ENCODE measurements around the gene HLCS. TPM values are rescaled to one million over a fixed set of nuclear protein-coding genes. Genes with fewer than 3 reads are reported as not detected.

HLCS gene
- polyA plus RNA-seq, 4 donors, result 2.7 to 13.7 (median 4.9) TPM

DNA sequence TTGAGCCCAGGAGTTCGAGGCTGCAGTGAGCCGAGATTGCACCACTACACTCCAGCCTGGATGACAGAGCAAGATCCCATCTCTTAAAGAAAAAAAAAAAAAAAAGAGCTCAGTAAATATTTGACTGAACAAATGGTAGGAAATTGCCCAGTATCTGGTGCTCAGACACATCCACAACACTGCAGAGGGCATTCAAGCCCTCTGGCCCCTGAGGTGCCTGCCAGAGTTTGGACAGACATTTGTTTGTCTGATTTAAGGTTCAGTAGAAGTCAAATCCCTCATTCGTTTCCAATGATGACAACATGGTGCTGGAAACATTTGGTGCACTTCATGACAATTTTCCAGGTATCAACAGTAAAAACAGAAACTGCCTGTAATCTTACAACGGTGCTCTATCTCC is 86.6 kb downstream of the HLCS start:
- no peak overlapping the region for H3K4me3 ChIP-seq (ENCODE audit: low read depth in 1 of 3, low read length in 3 of 3)
- H3K36me3 ChIP-seq (ENCODE audit: control insufficient read depth in 3 of 3, insufficient read depth in 2 of 3, low read depth in 1 of 3, low read length in 3 of 3), result peaks cover 0 to 4% (median 1%) of the 10 kb centered on the region in 3 donors
- peaks cover 0 to 13% of the 10 kb centered on the region in 2 donors for H3K9me3 ChIP-seq (ENCODE audit: control insufficient read depth in 2 of 2, insufficient read depth in 1 of 2, low read depth in 1 of 2, low read length in 1 of 2)
- H3K27ac ChIP-seq (ENCODE audit: low read depth in 1 of 3, low read length in 2 of 3), result no peak overlapping the region
- DNase-seq (no peak), FAIRE-seq (no peak)
- no peaks in the 10 kb centered on the region for H3K4me1 ChIP-seq (ENCODE audit: control insufficient read depth in 3 of 3, insufficient read depth in 2 of 3, low read depth in 1 of 3, low read length in 2 of 3)
- no peaks in the 10 kb centered on the region for H3K27me3 ChIP-seq (ENCODE audit: control insufficient read depth in 3 of 3, insufficient read depth in 3 of 3, low read length in 3 of 3)
- WGBS, 3 donors, result 78 to 81% (median 80%) methylated on average over 4 of the region's 4 CpGs

DNA sequence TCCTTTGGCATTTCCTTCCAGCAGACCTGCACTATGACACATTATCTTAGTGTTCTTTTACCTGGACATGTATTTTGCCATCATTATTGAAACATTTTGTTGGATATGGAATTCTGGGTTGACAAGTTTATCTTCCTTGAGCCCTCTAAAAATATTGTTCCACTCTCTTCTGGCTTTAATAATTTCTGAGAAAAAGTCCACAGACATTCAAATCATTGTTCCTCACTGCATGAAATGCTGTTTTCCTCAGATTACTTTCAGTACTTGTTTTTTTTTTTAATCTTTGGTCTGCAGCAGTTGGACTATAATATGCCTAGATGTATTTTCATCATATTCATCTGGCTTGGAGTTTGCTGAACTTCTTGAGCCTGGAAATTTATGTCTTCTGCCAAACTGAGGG is 88.7 kb downstream of the HLCS start:
- Histone ChIP-seq H3K4me3 (ENCODE audit: low read depth in 1 of 3, low read length in 3 of 3) (no peak overlapping the region), H3K36me3 (ENCODE audit: control insufficient read depth in 3 of 3, insufficient read depth in 2 of 3, low read depth in 1 of 3, low read length in 3 of 3) (peaks cover 0 to 4% (median under 1%) of the 10 kb centered on the region in 3 donors), H3K9me3 (ENCODE audit: control insufficient read depth in 2 of 2, insufficient read depth in 1 of 2, low read depth in 1 of 2, low read length in 1 of 2) (no peaks in the 10 kb centered on the region), H3K27me3 (ENCODE audit: control insufficient read depth in 3 of 3, insufficient read depth in 3 of 3, low read length in 3 of 3) (no peaks in the 10 kb centered on the region), H3K27ac (ENCODE audit: low read depth in 1 of 3, low read length in 2 of 3) (no peak overlapping the region), H3K4me1 (ENCODE audit: control insufficient read depth in 3 of 3, insufficient read depth in 2 of 3, low read depth in 1 of 3, low read length in 2 of 3) (no peaks in the 10 kb centered on the region)
- DNase-seq (no peak), FAIRE-seq (no peak)

DNA sequence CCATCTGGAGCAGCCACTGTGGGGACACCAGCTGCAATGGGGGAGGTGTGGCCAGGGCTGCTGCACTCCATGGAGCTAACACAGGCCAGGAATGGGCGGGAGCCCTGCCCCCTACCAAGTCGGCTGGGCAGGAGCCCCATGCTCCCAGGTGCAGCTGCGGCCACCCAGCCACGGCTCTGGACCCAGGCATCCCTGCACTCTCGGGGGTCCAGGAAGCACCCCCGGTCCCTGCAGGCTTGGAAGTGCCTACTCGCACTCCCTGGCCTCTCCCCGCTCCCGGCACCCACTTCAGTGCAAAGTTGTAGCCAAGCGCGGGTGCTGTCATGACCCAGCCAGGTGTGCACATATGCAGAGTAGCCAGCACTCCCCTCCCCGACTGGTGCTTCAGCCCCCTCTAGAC is 91.8 kb downstream of the HLCS start:
- H3K27ac ChIP-seq (ENCODE audit: low read depth in 1 of 3, low read length in 2 of 3), result no peak overlapping the region
- peaks cover 0 to 2% (median 0%) of the 10 kb centered on the region in 3 donors for H3K36me3 ChIP-seq (ENCODE audit: control insufficient read depth in 3 of 3, insufficient read depth in 2 of 3, low read depth in 1 of 3, low read length in 3 of 3)
- no peak overlapping the region for H3K4me3 ChIP-seq (ENCODE audit: low read depth in 1 of 3, low read length in 3 of 3)
- H3K9me3 ChIP-seq (ENCODE audit: control insufficient read depth in 2 of 2, insufficient read depth in 1 of 2, low read depth in 1 of 2, low read length in 1 of 2), result no peaks in the 10 kb centered on the region
- H3K4me1 ChIP-seq (ENCODE audit: control insufficient read depth in 3 of 3, insufficient read depth in 2 of 3, low read depth in 1 of 3, low read length in 2 of 3), result no peaks in the 10 kb centered on the region
- 91 to 96% (median 93%) methylated on average over 12 of the region's 12 CpGs for WGBS, 3 donors
- no peaks in the 10 kb centered on the region for H3K27me3 ChIP-seq (ENCODE audit: control insufficient read depth in 3 of 3, insufficient read depth in 3 of 3, low read length in 3 of 3)
- DNase-seq (no peak), FAIRE-seq (no peak)

- 88 to 100% (median 100%) methylated on average over 1 of the region's 1 CpG for WGBS, 3 donors
Measured at GRCh38 chr21:36873513-36873912, 93.0 kb downstream of the HLCS start.

DNA sequence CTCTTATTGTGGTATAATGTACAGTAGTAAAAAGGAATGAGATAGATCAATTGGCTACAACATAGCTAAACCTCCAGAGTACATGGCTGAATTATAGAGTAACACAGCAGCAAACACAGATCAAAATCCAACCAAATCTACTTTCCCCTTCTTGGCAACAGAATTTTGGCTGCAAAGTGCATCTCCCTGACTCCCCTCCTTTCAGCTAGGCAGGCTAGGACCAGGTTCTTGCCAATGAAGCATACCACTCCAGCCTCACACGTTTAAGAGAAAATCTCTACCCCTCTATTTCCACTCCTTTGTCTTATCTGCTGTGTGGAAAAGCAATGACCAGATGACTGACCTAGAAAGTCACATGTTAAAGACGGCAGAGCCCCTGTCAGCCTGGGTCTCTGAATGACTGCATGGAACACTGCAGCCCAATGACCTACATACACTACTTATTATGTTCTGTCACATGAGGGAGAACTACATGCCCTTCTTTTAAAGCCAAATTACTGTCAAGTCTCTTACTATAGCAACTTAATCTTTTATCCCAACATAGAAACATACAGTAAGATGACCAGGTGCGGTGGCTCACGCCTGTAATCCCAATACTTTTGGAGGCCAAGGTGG is 99.1 kb downstream of the HLCS start:
- Histone ChIP-seq H3K36me3 (ENCODE audit: control insufficient read depth in 3 of 3, insufficient read depth in 2 of 3, low read depth in 1 of 3, low read length in 3 of 3) (peaks cover 0 to 2% (median 0%) of the 10 kb centered on the region in 3 donors), H3K27ac (ENCODE audit: low read depth in 1 of 3, low read length in 2 of 3) (no peak overlapping the region), H3K4me1 (ENCODE audit: control insufficient read depth in 3 of 3, insufficient read depth in 2 of 3, low read depth in 1 of 3, low read length in 2 of 3) (no peaks in the 10 kb centered on the region), H3K9me3 (ENCODE audit: control insufficient read depth in 2 of 2, insufficient read depth in 1 of 2, low read depth in 1 of 2, low read length in 1 of 2) (no peaks in the 10 kb centered on the region), H3K4me3 (ENCODE audit: low read depth in 1 of 3, low read length in 3 of 3) (no peak overlapping the region), H3K27me3 (ENCODE audit: control insufficient read depth in 3 of 3, insufficient read depth in 3 of 3, low read length in 3 of 3) (no peaks in the 10 kb centered on the region)
- 79 to 85% (median 83%) methylated on average over 4 of the region's 4 CpGs for WGBS, 3 donors
- FAIRE-seq, result no peak
- no peak for DNase-seq

More at GRCh38 chr21:36873513-36873912, 93.0 kb downstream of the HLCS start:
- H3K27ac ChIP-seq (ENCODE audit: low read depth in 1 of 3, low read length in 2 of 3), result no peak overlapping the region
- H3K4me1 ChIP-seq (ENCODE audit: control insufficient read depth in 3 of 3, insufficient read depth in 2 of 3, low read depth in 1 of 3, low read length in 2 of 3), result no peaks in the 10 kb centered on the region
- no peaks in the 10 kb centered on the region for H3K9me3 ChIP-seq (ENCODE audit: control insufficient read depth in 2 of 2, insufficient read depth in 1 of 2, low read depth in 1 of 2, low read length in 1 of 2)
- DNase-seq (no peak), FAIRE-seq (no peak)
- H3K36me3 ChIP-seq (ENCODE audit: control insufficient read depth in 3 of 3, insufficient read depth in 2 of 3, low read depth in 1 of 3, low read length in 3 of 3), result peaks cover 0 to 4% (median 0%) of the 10 kb centered on the region in 3 donors
- H3K4me3 ChIP-seq (ENCODE audit: low read depth in 1 of 3, low read length in 3 of 3), result no peak overlapping the region
- no peaks in the 10 kb centered on the region for H3K27me3 ChIP-seq (ENCODE audit: control insufficient read depth in 3 of 3, insufficient read depth in 3 of 3, low read length in 3 of 3)

- peaks cover 0 to 2% (median 0%) of the 10 kb centered on the region in 3 donors for H3K36me3 ChIP-seq (ENCODE audit: control insufficient read depth in 3 of 3, insufficient read depth in 2 of 3, low read depth in 1 of 3, low read length in 3 of 3)
- H3K27me3 ChIP-seq (ENCODE audit: control insufficient read depth in 3 of 3, insufficient read depth in 3 of 3, low read length in 3 of 3), result no peaks in the 10 kb centered on the region
- FAIRE-seq (no peak), DNase-seq (no peak)
- WGBS, 3 donors, result 81 to 87% (median 85%) methylated on average over 5 of the region's 5 CpGs
- H3K4me1 ChIP-seq (ENCODE audit: control insufficient read depth in 3 of 3, insufficient read depth in 2 of 3, low read depth in 1 of 3, low read length in 2 of 3), result peaks cover 0 to 1% (median 0%) of the 10 kb centered on the region in 3 donors
- no peak overlapping the region for H3K27ac ChIP-seq (ENCODE audit: low read depth in 1 of 3, low read length in 2 of 3)
- H3K4me3 ChIP-seq (ENCODE audit: low read depth in 1 of 3, low read length in 3 of 3), result no peak overlapping the region
- H3K9me3 ChIP-seq (ENCODE audit: control insufficient read depth in 2 of 2, insufficient read depth in 1 of 2, low read depth in 1 of 2, low read length in 1 of 2), result no peaks in the 10 kb centered on the region
Measured at GRCh38 chr21:36866419-36866818, 100.0 kb downstream of the HLCS start.

- FAIRE-seq (no peak), DNase-seq (no peak)
- Histone ChIP-seq H3K27ac (ENCODE audit: low read depth in 1 of 3, low read length in 2 of 3) (no peak overlapping the region), H3K4me1 (ENCODE audit: control insufficient read depth in 3 of 3, insufficient read depth in 2 of 3, low read depth in 1 of 3, low read length in 2 of 3) (peaks cover 0 to 4% (median 2%) of the 10 kb centered on the region in 3 donors), H3K27me3 (ENCODE audit: control insufficient read depth in 3 of 3, insufficient read depth in 3 of 3, low read length in 3 of 3) (no peaks in the 10 kb centered on the region), H3K4me3 (ENCODE audit: low read depth in 1 of 3, low read length in 3 of 3) (no peak overlapping the region), H3K36me3 (ENCODE audit: control insufficient read depth in 3 of 3, insufficient read depth in 2 of 3, low read depth in 1 of 3, low read length in 3 of 3) (peaks cover 0 to 2% (median 0%) of the 10 kb centered on the region in 3 donors), H3K9me3 (ENCODE audit: control insufficient read depth in 2 of 2, insufficient read depth in 1 of 2, low read depth in 1 of 2, low read length in 1 of 2) (no peaks in the 10 kb centered on the region)
- WGBS, 3 donors, result 77 to 84% (median 82%) methylated on average over 10 of the region's 10 CpGs
Measured at GRCh38 chr21:36864974-36865373, 101.5 kb downstream of the HLCS start.

- Histone ChIP-seq H3K36me3 (ENCODE audit: control insufficient read depth in 3 of 3, insufficient read depth in 2 of 3, low read depth in 1 of 3, low read length in 3 of 3) (no peaks in the 10 kb centered on the region), H3K4me1 (ENCODE audit: control insufficient read depth in 3 of 3, insufficient read depth in 2 of 3, low read depth in 1 of 3, low read length in 2 of 3) (peaks cover 2 to 8% (median 2%) of the 10 kb centered on the region in 3 donors), H3K27ac (ENCODE audit: low read depth in 1 of 3, low read length in 2 of 3) (no peak overlapping the region), H3K9me3 (ENCODE audit: control insufficient read depth in 2 of 2, insufficient read depth in 1 of 2, low read depth in 1 of 2, low read length in 1 of 2) (no peaks in the 10 kb centered on the region), H3K27me3 (ENCODE audit: control insufficient read depth in 3 of 3, insufficient read depth in 3 of 3, low read length in 3 of 3) (no peaks in the 10 kb centered on the region), H3K4me3 (ENCODE audit: low read depth in 1 of 3, low read length in 3 of 3) (no peak overlapping the region)
- no peak for DNase-seq
- no peak for FAIRE-seq
- WGBS, 3 donors, result 91 to 96% (median 95%) methylated on average over 4 of the region's 4 CpGs
Measured at GRCh38 chr21:36863260-36863659, 103.2 kb downstream of the HLCS start.
